ENCODE results near the gene PRKN.

Gene PRKN

DNA sequence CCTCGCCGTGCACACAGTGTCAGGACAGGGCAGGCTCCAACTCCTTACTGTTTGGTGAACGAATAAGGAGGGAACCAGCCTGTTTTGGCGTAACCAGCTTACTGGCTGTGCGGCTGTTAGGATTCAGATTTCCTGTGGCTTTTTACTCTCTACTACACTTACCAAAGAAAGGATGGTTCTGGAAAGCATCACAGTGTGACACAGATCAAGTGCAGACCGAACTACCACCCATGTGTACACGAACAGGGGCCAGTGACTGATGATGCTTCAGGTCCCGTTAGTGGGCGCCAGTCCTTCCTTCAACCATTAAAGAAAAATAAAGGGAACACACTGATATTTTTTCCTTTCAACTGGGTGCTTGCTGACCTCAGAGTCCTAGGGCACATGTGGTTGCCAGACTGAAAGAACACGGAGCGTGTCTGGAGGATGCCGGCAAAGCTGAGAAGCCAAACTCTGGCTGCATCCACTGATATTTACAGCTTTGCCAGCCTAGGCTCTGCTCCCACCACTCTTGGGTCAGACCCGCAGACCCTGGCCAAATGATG, 1101.4 kb downstream of the PRKN start:
- no peak for DNase-seq

DNA sequence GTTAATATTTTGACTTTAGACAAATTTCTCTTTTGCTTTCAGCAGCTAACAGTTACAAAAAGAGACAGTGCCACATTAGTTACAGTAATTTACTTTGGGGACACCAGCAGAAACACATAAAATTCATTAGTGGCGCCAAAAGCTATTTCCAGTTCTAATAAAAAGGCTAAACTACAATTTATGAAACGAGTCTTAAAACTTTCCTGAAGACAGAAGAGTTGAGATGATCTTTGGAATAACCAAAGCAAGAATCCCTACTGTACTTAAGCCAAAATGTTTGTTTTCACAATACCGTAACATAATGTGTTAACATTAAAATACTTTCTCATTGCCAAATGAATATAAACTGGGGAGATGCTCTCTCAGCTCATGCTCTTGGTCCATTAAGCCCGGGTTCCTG, 1103.5 kb downstream of the PRKN start:
- no peak for DNase-seq

GRCh38 chr6:161622779-161623178, 1104.8 kb downstream of the PRKN start:
- no peak for DNase-seq

GRCh38 chr6:161618831-161619454, 1108.6 kb downstream of the PRKN start:
- DNase-seq = no peak

GRCh38 chr6:161613711-161614110, 1113.9 kb downstream of the PRKN start:
- no peak for DNase-seq

GRCh38 chr6:161608771-161609170, 1118.8 kb downstream of the PRKN start:
- no peak for DNase-seq

DNA sequence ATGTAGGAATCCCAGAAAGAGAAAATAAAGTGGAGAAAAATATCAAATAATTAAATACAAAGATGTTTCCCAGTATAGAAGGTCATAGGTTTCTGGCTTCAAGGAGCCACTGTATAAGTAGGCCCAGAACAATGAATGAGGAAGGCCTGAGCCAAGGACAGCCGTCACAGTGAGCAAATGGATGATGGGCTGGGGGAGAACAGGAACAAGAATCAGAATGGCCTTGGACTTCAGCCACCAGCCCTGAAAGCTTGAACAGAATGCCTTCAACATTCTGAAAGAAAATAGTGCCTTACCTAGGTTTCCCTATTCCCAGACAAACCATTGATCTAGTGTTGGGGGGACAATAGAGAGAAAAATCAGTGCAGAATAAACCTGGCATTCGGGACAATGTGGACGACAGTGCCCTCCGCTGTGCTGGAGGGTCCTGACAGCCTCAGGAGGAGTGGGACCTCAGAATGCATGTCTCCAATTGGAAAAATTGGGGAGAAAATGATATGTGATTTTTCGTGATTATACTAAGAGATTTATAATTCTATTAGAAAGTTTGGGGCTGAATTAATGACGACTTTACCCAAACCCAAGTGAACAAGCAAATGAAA, 1119.8 kb downstream of the PRKN start:
- no peak for DNase-seq

- no peak for DNase-seq
These were observed 1125.2 kb downstream of the PRKN start for GRCh38 chr6:161602359-161602758.

DNA sequence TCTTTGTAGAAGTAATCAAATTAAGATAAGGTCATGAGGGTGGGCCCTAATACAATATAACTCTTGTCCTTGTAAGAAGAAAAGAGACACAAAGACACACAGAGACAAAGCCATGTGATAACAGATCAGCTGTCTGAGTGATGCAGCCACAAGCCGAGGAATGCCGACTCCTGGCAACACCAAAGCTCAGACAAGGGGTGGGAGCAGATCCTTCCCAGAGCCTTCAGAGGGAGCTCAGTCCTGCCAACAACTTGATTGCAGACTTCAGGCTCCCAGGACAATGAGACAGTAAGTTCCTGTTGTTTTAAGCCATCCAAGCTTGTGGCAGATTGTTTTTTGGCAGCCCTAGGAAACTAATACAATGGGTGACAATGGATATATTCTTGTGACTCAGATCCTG, 1128.7 kb downstream of the PRKN start:
- no peak for DNase-seq

- no peak for DNase-seq
These were observed 1130.6 kb downstream of the PRKN start for GRCh38 chr6:161596807-161597520.

GRCh38 chr6:161594412-161594811, 1133.2 kb downstream of the PRKN start:
- no peak for DNase-seq

DNA sequence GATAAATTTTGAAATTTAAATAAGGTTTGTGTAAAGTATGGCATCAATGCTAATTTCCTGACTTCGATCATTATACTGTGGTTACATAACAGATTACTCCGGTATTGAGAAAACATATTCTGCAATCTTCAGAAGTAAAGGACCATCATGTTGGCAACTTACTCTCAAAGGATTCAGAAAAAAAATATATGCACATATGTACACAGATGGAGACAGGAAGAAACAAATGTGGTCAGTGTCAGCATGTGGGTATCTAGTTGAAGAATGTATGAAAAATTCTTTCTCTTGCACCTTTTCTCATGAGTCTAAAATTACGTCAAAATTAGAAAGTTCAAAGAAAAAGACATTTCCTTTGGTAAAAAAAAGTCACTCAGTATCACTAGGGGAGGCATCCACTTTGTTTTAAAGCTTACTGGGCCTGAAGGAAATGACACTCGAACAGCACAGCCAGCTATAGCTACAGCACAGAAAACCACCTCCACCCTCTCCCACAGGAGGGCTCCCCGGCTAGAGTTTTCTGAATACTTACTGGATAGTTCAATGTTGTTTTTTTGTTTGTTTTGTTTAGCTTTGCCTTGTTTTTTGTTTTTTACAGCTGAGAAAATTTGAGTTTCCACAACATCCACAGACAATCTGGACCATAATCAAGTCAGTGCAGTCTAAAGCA, 1136.5 kb downstream of the PRKN start:
- no peak for DNase-seq

DNA sequence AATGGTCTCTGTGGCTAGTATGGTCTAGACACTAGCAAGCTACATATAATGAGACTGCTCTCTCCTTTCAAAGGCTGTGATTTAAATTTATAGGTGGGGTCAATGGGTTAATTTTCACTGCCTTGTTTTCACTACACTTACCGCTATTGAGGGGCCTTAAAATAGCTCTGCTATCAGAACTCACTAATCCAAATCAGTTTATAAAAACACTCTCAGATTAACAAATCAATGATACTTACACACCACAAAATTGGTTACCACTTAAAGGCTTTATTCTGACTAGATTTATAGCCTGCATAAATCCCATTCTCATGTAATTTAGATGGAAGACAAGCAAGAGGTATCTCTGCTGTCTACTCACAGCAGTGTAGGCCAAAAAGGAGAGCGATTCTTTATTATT, 1140.7 kb downstream of the PRKN start:
- no peak for DNase-seq

GRCh38 chr6:161584621-161585340, 1142.8 kb downstream of the PRKN start:
- DNase-seq = no peak

GRCh38 chr6:161584051-161584450, 1143.5 kb downstream of the PRKN start:
- no peak for DNase-seq

DNA sequence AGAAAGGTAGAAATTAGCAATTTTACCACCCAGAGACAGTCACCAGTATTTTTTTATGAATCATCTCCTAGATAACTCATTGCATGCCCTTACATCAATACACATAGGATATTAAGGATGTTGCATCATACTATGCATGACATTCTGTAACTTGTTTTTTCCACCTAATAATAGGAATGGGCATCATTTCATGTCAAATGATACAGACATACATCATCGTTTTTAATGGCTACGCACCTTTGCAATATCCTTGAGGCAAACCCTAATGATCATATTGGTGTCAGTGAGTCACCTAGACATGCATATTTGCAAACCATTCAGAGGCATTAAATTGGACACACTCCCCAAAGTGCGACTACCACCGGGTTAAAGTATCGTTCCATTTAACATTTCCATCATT, 1144.0 kb downstream of the PRKN start:
- no peak for DNase-seq

DNA sequence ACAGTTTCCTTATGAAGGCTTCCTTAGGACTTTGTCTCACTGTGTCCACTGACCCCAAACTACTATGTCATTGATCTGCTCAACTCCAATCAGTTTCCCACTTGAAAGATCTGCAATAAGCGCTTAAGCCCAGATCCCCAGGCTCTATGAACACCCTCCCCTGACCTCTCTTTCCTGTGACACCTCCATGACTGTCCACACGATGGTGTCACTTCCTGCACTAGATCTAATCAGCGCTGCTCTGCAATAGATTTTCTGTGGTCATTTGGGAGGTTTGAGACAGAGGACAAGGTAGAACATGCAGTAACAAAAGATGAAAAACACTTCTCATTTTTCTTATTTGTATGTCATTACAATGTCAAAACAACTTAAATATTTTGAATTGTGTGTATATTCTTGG, 1149.1 kb downstream of the PRKN start:
- no peak for DNase-seq

GRCh38 chr6:161575523-161576254, 1151.9 kb downstream of the PRKN start:
- no peak for DNase-seq

DNA sequence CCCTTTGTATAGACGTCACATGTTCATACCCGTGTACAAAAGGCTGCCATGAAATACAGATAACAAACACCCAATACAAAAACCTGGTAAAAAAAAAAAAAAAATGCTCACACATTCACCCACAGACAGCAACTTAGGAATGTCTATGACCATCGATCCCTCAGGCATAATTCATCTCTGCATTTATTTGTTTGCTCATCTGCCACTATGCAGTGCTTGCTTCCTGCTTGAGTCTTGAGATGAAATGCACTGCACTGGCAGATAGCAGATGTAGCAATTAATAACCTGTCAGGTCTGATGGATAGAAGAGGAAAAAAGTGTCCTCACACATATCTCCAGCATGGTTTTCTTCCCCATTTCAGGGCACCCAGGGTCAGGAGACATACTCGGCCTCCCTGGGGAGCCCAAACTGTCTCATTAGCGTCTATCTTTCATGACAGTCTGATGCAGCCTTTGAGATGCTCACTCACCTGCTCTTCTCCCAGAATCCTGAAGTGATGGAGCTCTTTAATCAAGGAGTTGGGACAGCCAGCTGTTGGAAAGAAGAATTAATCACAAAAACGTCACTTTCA, 1158.6 kb downstream of the PRKN start:
- DNase-seq = no peak

DNA sequence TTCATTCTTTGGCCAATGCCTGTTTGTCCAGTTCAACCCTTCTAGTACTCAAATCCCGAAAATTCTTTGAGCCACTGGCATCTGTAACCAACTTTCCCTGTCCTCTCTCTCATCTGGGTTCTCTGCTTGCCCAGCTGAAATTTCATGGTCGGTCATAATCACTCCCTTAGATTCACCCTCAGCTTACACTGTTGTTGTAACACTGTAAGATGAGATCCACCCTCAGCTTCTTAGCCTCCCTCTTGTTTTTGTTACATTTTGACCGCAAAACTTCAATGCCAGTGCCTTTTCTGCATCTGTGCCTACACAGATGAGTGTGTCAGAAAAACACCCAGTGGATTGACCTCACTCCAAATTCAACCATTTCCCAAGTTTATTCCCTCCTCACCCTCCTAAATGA, 1162.6 kb downstream of the PRKN start:
- no peak for DNase-seq

- no peak for DNase-seq
These were observed 1165.7 kb downstream of the PRKN start for GRCh38 chr6:161561908-161562307.

Data from activated T-cell treated with anti-CD3 and anti-CD28 coated beads, Interleukin-2, amount 50 U/mL, for 48 hours (primary cell).